HCT116 (cell line): ENCODE results near the gene MLLT3. TPM values are rescaled to one million over a fixed set of nuclear protein-coding genes. Genes with fewer than 3 reads are reported as not detected.

Experiments
- ATAC-seq: fragments of 200-7000 bp; cut with Tn5 transposase; 2 replicates; pipeline ENCODE4 v1.9.1; 2020; ENCODE audit warnings: mild to moderate bottlenecking, moderate library complexity
- BruUV-seq: library from RNA; stranded (reverse); fragments of 400-500 nt; replicated peaks from 2 replicates; lab custom pipeline; 2021; lab: Mats Ljungman, UMichigan
- CTCF ChIA-PET: fragments of 300-600 bp; sonication (Branson Sonifier 250); formaldehyde crosslinking; loops from one replicate; lab custom pipeline; 2021; ENCODE audit warnings: antibody characterized with exemption; lab: Charles Lee
- POLR2A ChIA-PET: fragments of 300-600, 350-600 bp; sonication (Branson Sonifier 250); formaldehyde crosslinking; loops from one replicate; lab custom pipeline; 2021; ENCODE audit warnings: antibody characterized with exemption; lab: Charles Lee
- RAD21 ChIA-PET, 2 experiments: fragments of 300-600 bp; sonication (Branson Sonifier 250); formaldehyde crosslinking; loops; one replicate each; lab custom pipeline; 2023; ENCODE audit warnings: low total read pairs in 2 of 2; ENCODE audit not compliant: uncharacterized antibody in 2 of 2, unreplicated experiment in 2 of 2, low non-redundant PET in 1 of 2; lab: Charles Lee
- DNase-seq: peaks from one replicate; pipeline ENCODE4 v3.0.0-alpha.2; 2010; ENCODE audit warnings: low read depth, low spot score
- H2AFZ ChIP-seq: fragments of 200-600 bp; shearing (Covaris generic), sonication (generic); 2 replicates; pipeline ENCODE4 v1.6.1; 2017; ENCODE audit warnings: low read depth, mixed run types, mixed read lengths, antibody characterized with exemption, low read length; ENCODE audit not compliant: poor library complexity, severe bottlenecking
- H3K27ac ChIP-seq: 2 replicates; pipeline ENCODE4 v1.5.1; 2012; ENCODE audit warnings: low read depth, low read length
- H3K27me3 ChIP-seq: fragments of 200-600 bp; sonication (generic); 2 replicates; pipeline ENCODE4 v1.6.1; 2016; ENCODE audit warnings: mixed run types, low read length, mixed read lengths; ENCODE audit not compliant: insufficient read depth
- H3K36me3 ChIP-seq, 2 experiments: fragments of 200-500 bp in 1 of 2; fragments of 200-600 bp in 1 of 2; sonication (Bioruptor generic) in 1 of 2; sonication (generic) in 1 of 2; 2 replicates each; pipeline versions ENCODE4 v1.5.1 to v1.6.1; 2014 to 2016; ENCODE audit warnings: low read length in 2 of 2, inconsistent platforms in 1 of 2, mixed read lengths in 1 of 2, mixed run types in 1 of 2; ENCODE audit not compliant: insufficient read depth in 2 of 2, control insufficient read depth in 1 of 2
- H3K4me1 ChIP-seq, 2 experiments: fragments of 200-600 bp in 1 of 2; sonication (generic) in 1 of 2; 2 replicates each; pipeline versions ENCODE4 v1.5.1 to v1.6.1; 2012 to 2017; ENCODE audit warnings: low read length in 2 of 2, inconsistent platforms in 1 of 2, mild to moderate bottlenecking in 1 of 2, mixed read lengths in 1 of 2, mixed run types in 1 of 2, moderate library complexity in 1 of 2; ENCODE audit not compliant: insufficient read depth in 2 of 2, control insufficient read depth in 1 of 2
- H3K4me2 ChIP-seq: fragments of 200-600 bp; sonication (generic); 2 replicates; pipeline ENCODE4 v1.6.1; 2017; ENCODE audit warnings: mixed run types, low read length, mixed read lengths
- H3K4me3 ChIP-seq, 2 experiments: fragments of 200-600 bp in 1 of 2; sonication (generic) in 1 of 2; replicated peaks in 1 of 2; 2 replicates each; pipeline ENCODE4 v1.5.1; 2011 to 2016; ENCODE audit warnings: low read length in 2 of 2, control low read depth in 1 of 2, low read depth in 1 of 2, mild to moderate bottlenecking in 1 of 2, mixed read lengths in 1 of 2, mixed run types in 1 of 2
- H3K79me2 ChIP-seq: fragments of 200-600 bp; sonication (generic); 2 replicates; pipeline ENCODE4 v1.6.1; 2017; ENCODE audit warnings: mild to moderate bottlenecking, mixed run types, low read length, moderate library complexity, mixed read lengths; ENCODE audit not compliant: insufficient read depth
- H3K9ac ChIP-seq: fragments of 200-600 bp; sonication (generic); 2 replicates; pipeline ENCODE4 v1.6.1; 2016; ENCODE audit warnings: low read length, mixed read lengths
- H3K9me2 ChIP-seq: fragments of 200-600 bp; sonication (generic), shearing (Covaris generic); 2 replicates; pipeline ENCODE4 v1.6.1; 2017; ENCODE audit warnings: mixed run types, mild to moderate bottlenecking, moderate library complexity; ENCODE audit not compliant: insufficient read depth
- H3K9me3 ChIP-seq, 2 experiments: fragments of 200-500 bp in 1 of 2; fragments of 200-600 bp in 1 of 2; sonication (Bioruptor generic) in 1 of 2; sonication (generic) in 1 of 2; 2 replicates each; pipeline ENCODE4 v1.6.1; 2014 to 2017; ENCODE audit warnings: low read length in 2 of 2, mixed read lengths in 2 of 2, inconsistent platforms in 1 of 2, low read depth in 1 of 2, mild to moderate bottlenecking in 1 of 2, mixed run types in 1 of 2, moderate library complexity in 1 of 2; ENCODE audit not compliant: control insufficient read depth in 1 of 2, insufficient read depth in 1 of 2
- H4K20me1 ChIP-seq: fragments of 200-600 bp; sonication (generic), shearing (Covaris generic); 2 replicates; pipeline ENCODE4 v1.6.1; 2017; ENCODE audit warnings: mixed run types, mild to moderate bottlenecking, moderate library complexity; ENCODE audit not compliant: insufficient read depth
- CEBPB ChIP-seq: IDR thresholded peaks from 2 replicates; pipeline ENCODE4 v1.6.1; 2012; ENCODE audit warnings: low read depth
- EGR1 ChIP-seq: IDR thresholded peaks from 2 replicates; pipeline ENCODE4 v1.6.1; 2012; ENCODE audit warnings: low read depth
- ELF1 ChIP-seq: IDR thresholded peaks from 2 replicates; pipeline ENCODE4 v1.6.1; 2012; ENCODE audit warnings: low read depth, borderline replicate concordance
- FOSL1 ChIP-seq: IDR thresholded peaks from 2 replicates; pipeline ENCODE4 v1.6.1; 2012; ENCODE audit warnings: low read depth
- JUND ChIP-seq: IDR thresholded peaks from 2 replicates; pipeline ENCODE4 v1.6.1; 2012
- POLR2AphosphoS5 ChIP-seq: IDR thresholded peaks from 2 replicates; pipeline ENCODE4 v1.6.1; 2011; ENCODE audit warnings: mild to moderate bottlenecking, low read depth, low read length, moderate library complexity
- RAD21 ChIP-seq: IDR thresholded peaks from 2 replicates; pipeline ENCODE4 v1.6.1; 2012; ENCODE audit warnings: low read depth, mild to moderate bottlenecking
- SIN3A ChIP-seq: IDR thresholded peaks from 2 replicates; pipeline ENCODE4 v1.6.1; 2012; ENCODE audit warnings: low read depth
- SP1 ChIP-seq: IDR thresholded peaks from 2 replicates; pipeline ENCODE4 v1.6.1; 2012; ENCODE audit warnings: low read depth
- SRF ChIP-seq: IDR thresholded peaks from 2 replicates; pipeline ENCODE4 v1.6.1; 2012; ENCODE audit warnings: low read depth
- TCF7L2 ChIP-seq: IDR thresholded peaks from 2 replicates; pipeline ENCODE4 v1.7.0; 2011; ENCODE audit warnings: borderline replicate concordance, inconsistent platforms; ENCODE audit not compliant: insufficient read depth, insufficient read length; ENCODE audit errors: extremely low read depth
- YY1 ChIP-seq: IDR thresholded peaks from 2 replicates; pipeline ENCODE4 v1.6.1; 2011; ENCODE audit warnings: low read length, low read depth, moderate library complexity, mild to moderate bottlenecking; ENCODE audit not compliant: insufficient replicate concordance; ENCODE audit errors: extremely low read depth
- ZFX ChIP-seq: fragments of 450-650 bp; IDR thresholded peaks from 2 replicates; pipeline ENCODE4 v1.6.1; 2017
- intact Hi-C: fragments of 100-400 bp; cut with micrococcal nuclease; formaldehyde crosslinking; loops from 2 replicates; pipeline ENCODE4 v1.10.0; 2022
- total RNA-seq: library from RNA; stranded (reverse); gene quantifications from one replicate; pipeline ENCODE4 v1.2.1, GENCODE V29; 2021; ENCODE audit not compliant: unreplicated experiment
- TF ChIP-seq, protein P1 (sequence below): IDR thresholded peaks from 2 replicates; pipeline ENCODE4 v1.6.1; 2011; ENCODE audit warnings: mild to moderate bottlenecking, low read length, moderate library complexity; ENCODE audit not compliant: insufficient replicate concordance; ENCODE audit errors: extremely low read depth
- TF ChIP-seq, protein P2 (sequence below), 3 experiments: fragments of 200-600 bp in 1 of 3; sonication (generic) in 1 of 3; IDR thresholded peaks in 2 of 3; conservative IDR thresholded peaks in 1 of 3; 2 replicates each; pipeline ENCODE4 v1.5.1; 2012 to 2017; ENCODE audit warnings: low read depth in 2 of 3, low read length in 2 of 3, antibody characterized with exemption in 1 of 3, borderline replicate concordance in 1 of 3, control low read depth in 1 of 3, mild to moderate bottlenecking in 1 of 3, mixed read lengths in 1 of 3, mixed run types in 1 of 3, moderate library complexity in 1 of 3; ENCODE audit not compliant: insufficient read depth in 1 of 3

Gene MLLT3
- total RNA-seq, 1 experiment from 2014 or later: 4.3 TPM

DNA sequence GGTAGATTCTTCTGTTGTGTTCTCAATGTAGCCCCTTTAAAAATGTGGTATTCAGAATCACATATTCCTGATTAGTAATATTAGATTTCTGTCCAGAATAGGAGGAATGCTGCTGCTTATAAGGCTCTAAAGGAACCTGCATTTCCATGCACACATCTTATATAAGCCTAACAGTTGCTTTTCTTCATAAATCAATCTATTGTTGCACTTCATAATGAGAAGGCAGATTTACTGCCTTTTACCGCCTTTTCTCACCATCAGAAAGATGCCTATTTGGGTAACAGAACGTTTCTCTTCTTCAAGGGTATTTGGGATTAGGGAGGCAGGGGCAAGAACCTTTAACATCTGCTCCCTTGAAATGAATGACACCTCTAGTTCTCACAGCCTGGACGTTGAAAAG, 243.4 kb downstream of the MLLT3 start:
- Histone ChIP-seq H3K27me3 (0 out of 2 replicates have a peak, but pooled peaks cover 15% of the 10 kb centered on the region), H3K79me2 (no peaks in the 10 kb centered on the region), H3K4me3 (no peak overlapping the region), H3K9ac (no peak overlapping the region), H2AFZ (no peak overlapping the region), H3K4me1 (no peaks in the 10 kb centered on the region), H4K20me1 (no peaks in the 10 kb centered on the region), H3K9me2 (no peaks in the 10 kb centered on the region), H3K4me2 (no peak overlapping the region), H3K9me3 (no peaks in the 10 kb centered on the region), H3K36me3 (no peaks in the 10 kb centered on the region), H3K27ac (no peak overlapping the region)
- POLR2A ChIA-PET: no interaction called here
- RAD21 ChIA-PET: no interaction called here
- ATAC-seq (no peak), DNase-seq (no peak)
- no TSS peak for BruUV-seq
- TF ChIP-seq YY1 (no peak), TCF7L2 (no peak), ZFX (no peak)
- CTCF ChIA-PET: no interaction called here
- intact Hi-C loops: no loop called here

DNA sequence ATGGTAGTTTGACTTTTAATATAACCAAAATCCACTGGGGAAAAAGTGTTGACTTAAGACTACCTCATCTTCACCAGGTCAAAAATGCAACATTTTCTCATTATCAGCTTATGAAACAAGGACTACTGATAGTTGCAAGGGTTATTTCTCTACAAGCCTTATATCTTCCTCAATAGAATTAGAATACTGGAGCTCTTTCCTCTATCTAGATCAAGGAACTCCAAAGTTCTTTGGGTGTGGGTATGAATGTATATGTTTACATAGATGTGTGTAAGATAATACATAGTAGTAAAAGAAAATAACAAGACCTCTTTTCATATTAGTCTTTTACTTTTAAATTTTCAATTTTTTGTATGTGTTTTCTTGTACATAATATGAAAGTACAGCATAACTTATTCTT, 244.5 kb downstream of the MLLT3 start:
- Histone ChIP-seq H3K4me3 (no peak overlapping the region), H3K9me3 (no peaks in the 10 kb centered on the region), H3K4me1 (no peaks in the 10 kb centered on the region), H3K9me2 (no peaks in the 10 kb centered on the region), H3K4me2 (no peak overlapping the region), H3K79me2 (no peaks in the 10 kb centered on the region), H4K20me1 (no peaks in the 10 kb centered on the region), H3K36me3 (no peaks in the 10 kb centered on the region), H2AFZ (no peak overlapping the region), H3K9ac (no peak overlapping the region), H3K27me3 (0 out of 2 replicates have a peak, but pooled peaks cover 15% of the 10 kb centered on the region), H3K27ac (no peak overlapping the region)
- no peak for ATAC-seq
- RAD21 ChIA-PET: no interaction called here
- POLR2A ChIA-PET: no interaction called here
- DNase-seq: no peak
- CTCF ChIA-PET: no interaction called here
- intact Hi-C loops: no loop called here
- no TSS peak for BruUV-seq
- no peak for TF ChIP-seq FOSL1
- no peak for TF ChIP-seq CEBPB
- no peak for TF ChIP-seq RAD21
- TF ChIP-seq, protein P1, sequence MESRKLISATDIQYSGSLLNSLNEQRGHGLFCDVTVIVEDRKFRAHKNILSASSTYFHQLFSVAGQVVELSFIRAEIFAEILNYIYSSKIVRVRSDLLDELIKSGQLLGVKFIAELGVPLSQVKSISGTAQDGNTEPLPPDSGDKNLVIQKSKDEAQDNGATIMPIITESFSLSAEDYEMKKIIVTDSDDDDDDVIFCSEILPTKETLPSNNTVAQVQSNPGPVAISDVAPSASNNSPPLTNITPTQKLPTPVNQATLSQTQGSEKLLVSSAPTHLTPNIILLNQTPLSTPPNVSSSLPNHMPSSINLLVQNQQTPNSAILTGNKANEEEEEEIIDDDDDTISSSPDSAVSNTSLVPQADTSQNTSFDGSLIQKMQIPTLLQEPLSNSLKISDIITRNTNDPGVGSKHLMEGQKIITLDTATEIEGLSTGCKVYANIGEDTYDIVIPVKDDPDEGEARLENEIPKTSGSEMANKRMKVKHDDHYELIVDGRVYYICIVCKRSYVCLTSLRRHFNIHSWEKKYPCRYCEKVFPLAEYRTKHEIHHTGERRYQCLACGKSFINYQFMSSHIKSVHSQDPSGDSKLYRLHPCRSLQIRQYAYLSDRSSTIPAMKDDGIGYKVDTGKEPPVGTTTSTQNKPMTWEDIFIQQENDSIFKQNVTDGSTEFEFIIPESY: no peak
- TF ChIP-seq ELF1: no peak
- TF ChIP-seq JUND: no peak
- no peak for TF ChIP-seq SP1
- no peak for TF ChIP-seq SRF
- TF ChIP-seq EGR1: no peak
- no peak for TF ChIP-seq POLR2AphosphoS5
- TF ChIP-seq SIN3A: no peak
- TF ChIP-seq, protein P2, sequence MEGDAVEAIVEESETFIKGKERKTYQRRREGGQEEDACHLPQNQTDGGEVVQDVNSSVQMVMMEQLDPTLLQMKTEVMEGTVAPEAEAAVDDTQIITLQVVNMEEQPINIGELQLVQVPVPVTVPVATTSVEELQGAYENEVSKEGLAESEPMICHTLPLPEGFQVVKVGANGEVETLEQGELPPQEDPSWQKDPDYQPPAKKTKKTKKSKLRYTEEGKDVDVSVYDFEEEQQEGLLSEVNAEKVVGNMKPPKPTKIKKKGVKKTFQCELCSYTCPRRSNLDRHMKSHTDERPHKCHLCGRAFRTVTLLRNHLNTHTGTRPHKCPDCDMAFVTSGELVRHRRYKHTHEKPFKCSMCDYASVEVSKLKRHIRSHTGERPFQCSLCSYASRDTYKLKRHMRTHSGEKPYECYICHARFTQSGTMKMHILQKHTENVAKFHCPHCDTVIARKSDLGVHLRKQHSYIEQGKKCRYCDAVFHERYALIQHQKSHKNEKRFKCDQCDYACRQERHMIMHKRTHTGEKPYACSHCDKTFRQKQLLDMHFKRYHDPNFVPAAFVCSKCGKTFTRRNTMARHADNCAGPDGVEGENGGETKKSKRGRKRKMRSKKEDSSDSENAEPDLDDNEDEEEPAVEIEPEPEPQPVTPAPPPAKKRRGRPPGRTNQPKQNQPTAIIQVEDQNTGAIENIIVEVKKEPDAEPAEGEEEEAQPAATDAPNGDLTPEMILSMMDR (IDR thresholded peaks at IDR 0.05 in 2 of 3, conservative IDR thresholded peaks at IDR 0.05 in 1 of 3; ENCODE audit: borderline replicate concordance in 1 of 3, insufficient read depth in 1 of 3, low read depth in 2 of 3, low read length in 2 of 3): no peak
- TF ChIP-seq YY1: no peak
- TF ChIP-seq ZFX: no peak
